Neuron (in vitro differentiated cells): Measurements from ENCODE around the gene FANCD2OS.
"Not testable (repeated sequence)": the region's sequence is repeated elsewhere in the genome, so short reads cannot be mapped to it uniquely, and the experiment has no call there.

Source experiments
- H2AFZ ChIP-seq: one replicate; pipeline ENCODE4 v1.6.1; 2013; ENCODE audit warnings: low read depth, mild to moderate bottlenecking, inconsistent platforms, low read length, moderate library complexity
- H3K27me3 ChIP-seq: one replicate; pipeline ENCODE4 v1.6.1; 2013; ENCODE audit warnings: low read length; ENCODE audit not compliant: insufficient read depth
- H3K36me3 ChIP-seq: one replicate; pipeline ENCODE4 v1.6.1; 2013; ENCODE audit warnings: low read length; ENCODE audit not compliant: insufficient read depth
- H3K4me1 ChIP-seq: one replicate; pipeline ENCODE4 v1.6.1; 2013; ENCODE audit warnings: low read length; ENCODE audit not compliant: insufficient read depth
- H3K4me3 ChIP-seq: 2 replicates; pipeline ENCODE4 v1.5.1; 2013; ENCODE audit warnings: mild to moderate bottlenecking, low read length, moderate library complexity
- H3K9me3 ChIP-seq: one replicate; pipeline ENCODE4 v1.6.1; 2013; ENCODE audit warnings: low read length

Gene FANCD2OS

DNA sequence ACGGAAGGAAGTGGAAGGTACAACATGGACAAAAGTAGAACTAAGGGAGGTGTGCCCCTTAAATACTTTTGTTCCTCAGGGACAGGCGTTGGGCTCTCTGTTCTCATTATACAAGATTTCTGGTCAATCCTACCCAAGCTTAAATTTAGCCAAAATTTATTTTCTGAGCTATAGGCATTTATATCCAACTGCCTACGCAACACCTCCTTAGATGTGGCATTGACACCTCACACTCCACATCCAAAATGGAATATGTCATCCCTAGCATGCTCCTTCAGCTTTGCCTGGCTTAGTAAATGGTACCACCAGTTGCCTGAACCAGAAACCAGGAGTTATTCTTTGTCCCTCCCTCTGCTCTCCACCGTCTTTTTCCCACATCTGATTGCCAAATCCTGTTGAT is 26.2 kb downstream of the FANCD2OS start:
- Histone ChIP-seq H3K27me3 (no peaks in the 10 kb centered on the region), H3K4me1 (no peaks in the 10 kb centered on the region), H3K4me3 (no peak overlapping the region), H3K36me3 (peaks cover 71% of the 10 kb centered on the region), H3K9me3 (no peaks in the 10 kb centered on the region), H2AFZ (no peak overlapping the region)

DNA sequence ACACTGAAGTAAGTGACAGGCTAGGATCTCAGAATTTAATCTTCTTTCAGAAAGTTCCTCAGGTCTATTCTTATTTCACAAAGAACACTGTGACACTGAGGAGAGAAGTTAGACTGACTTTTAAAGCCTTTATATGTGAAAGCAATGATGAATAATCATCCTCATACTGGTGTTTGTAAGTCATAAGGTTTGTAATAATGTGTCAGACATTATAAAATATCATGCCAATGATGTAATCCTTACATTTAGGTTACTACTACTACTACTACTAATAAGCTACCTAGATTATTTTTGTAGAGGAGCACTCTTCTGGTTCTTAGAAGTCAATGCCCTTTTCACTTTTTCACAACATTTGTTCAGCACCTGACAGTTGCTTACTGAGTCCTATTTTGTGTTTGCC is 33.4 kb downstream of the FANCD2OS start:
- H3K36me3 ChIP-seq: peaks cover 39% of the 10 kb centered on the region
- no peaks in the 10 kb centered on the region for H3K27me3 ChIP-seq
- no peak overlapping the region for H2AFZ ChIP-seq
- H3K4me3 ChIP-seq: no peak overlapping the region
- no peaks in the 10 kb centered on the region for H3K9me3 ChIP-seq
- H3K4me1 ChIP-seq: no peaks in the 10 kb centered on the region

DNA sequence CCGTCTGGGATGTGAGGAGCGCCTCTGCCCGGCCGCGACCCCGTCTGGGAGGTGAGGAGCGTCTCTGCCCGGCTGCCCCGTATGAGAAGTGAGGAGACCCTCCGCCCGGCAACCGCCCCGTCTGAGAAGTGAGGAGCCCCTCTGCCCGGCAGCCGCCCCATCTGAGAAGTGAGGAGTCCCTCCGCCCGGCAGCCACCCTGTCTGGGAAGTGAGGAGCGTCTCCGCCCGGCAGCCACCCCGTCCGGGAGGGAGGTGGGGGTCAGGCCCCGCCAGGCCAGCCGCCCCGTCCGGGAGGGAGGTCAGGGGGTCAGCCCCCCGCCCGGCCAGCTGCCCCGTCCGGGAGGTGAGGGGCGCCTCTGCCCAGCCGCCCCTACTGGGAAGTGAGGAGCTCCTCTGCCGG is 38.0 kb downstream of the FANCD2OS start:
- peaks cover 45% of the 10 kb centered on the region for H3K36me3 ChIP-seq

DNA sequence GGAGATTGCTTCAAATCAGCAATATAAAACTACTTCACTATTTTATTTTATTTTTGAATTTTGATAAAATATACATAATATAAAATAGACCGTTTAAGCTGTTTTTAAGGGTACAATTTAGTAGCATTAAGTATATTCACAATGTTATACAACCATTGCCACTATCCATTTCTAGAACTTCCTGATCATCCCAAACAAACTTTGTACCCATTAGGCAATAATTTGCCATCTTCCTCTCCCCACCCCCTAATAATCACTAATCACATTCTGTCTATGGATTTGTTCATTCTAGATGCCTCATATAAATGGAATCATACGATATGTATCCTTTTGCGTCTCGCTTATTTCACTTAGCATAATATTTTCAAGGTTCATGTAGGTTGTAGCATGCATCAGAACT is 53.0 kb downstream of the FANCD2OS start:
- no peaks in the 10 kb centered on the region for H3K9me3 ChIP-seq
- peaks cover 19% of the 10 kb centered on the region for H3K36me3 ChIP-seq
- no peaks in the 10 kb centered on the region for H3K4me1 ChIP-seq
- no peak overlapping the region for H2AFZ ChIP-seq
- H3K4me3 ChIP-seq: no peak overlapping the region
- H3K27me3 ChIP-seq: no peaks in the 10 kb centered on the region

More for the DNA sequence above, 38.0 kb downstream of the FANCD2OS start:
- not testable (repeated sequence) for H3K4me1 ChIP-seq, H3K27me3 ChIP-seq, H2AFZ ChIP-seq, H3K4me3 ChIP-seq, H3K9me3 ChIP-seq
